Measurements from ENCODE around the gene CACTIN. TPM values are rescaled to one million over a fixed set of nuclear protein-coding genes. Genes with fewer than 3 reads are reported as not detected.

The CACTIN gene
- total RNA-seq, 1 donor from 2014 or later, result 26.7 TPM

DNA sequence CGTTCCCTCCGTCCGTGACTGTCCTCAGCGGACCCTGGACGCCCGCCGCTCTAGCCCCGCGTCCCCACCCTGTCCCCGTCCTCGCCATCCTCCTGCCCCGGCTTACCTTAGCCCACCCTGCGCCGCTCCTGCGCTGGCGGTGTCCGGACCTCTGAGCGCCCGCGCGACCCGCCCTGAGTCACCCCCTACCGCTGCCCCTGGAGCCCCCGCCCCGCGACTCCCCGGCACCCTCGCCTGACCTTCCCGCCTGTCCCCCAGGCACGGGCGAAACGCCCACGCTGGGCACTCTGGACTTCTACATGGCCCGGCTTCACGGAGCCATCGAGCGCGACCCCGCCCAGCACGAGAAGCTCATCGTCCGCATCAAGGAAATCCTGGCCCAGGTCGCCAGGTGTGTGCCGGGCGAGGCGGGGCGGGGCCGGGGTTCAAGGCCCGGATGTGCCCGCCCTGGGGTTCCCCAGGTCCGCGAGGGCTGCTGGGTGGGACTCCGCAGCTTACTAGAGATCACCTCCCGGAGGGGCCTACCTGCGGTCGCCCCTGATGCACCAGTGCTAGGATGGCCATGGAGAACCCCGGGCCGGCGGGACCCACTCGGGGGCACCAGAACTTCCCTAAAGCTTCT lies 48.8 kb downstream of the CACTIN start:
- Histone ChIP-seq H3K4me3 (ENCODE audit: insufficient read depth, low read depth, low read length) (no peak overlapping the region), H3K27ac (ENCODE audit: low read depth, low read length) (no peak overlapping the region), H2AFZ (ENCODE audit: low read depth, low read length) (no peak overlapping the region), H3K4me2 (ENCODE audit: low read length) (no peak overlapping the region), H3K36me3 (ENCODE audit: insufficient read depth, low read length) (peaks cover 3% of the 10 kb centered on the region), H3K4me1 (ENCODE audit: insufficient read depth, low read length) (peaks cover 24% of the 10 kb centered on the region), H4K20me1 (ENCODE audit: insufficient read depth, low read length) (peaks cover 18% of the 10 kb centered on the region), H3K9ac (ENCODE audit: low read length) (no peak overlapping the region), H3K27me3 (ENCODE audit: insufficient read depth, low read length) (no peaks in the 10 kb centered on the region), H3K79me2 (ENCODE audit: insufficient read depth, low read length) (peaks cover 6% of the 10 kb centered on the region), H3K9me3 (ENCODE audit: insufficient read depth, low read depth, low read length) (no peaks in the 10 kb centered on the region)
- peaks cover 2% of the 10 kb centered on the region for H3K9me3 Mint-ChIP-seq (ENCODE audit: unreplicated experiment)
- TF ChIP-seq, protein P1, sequence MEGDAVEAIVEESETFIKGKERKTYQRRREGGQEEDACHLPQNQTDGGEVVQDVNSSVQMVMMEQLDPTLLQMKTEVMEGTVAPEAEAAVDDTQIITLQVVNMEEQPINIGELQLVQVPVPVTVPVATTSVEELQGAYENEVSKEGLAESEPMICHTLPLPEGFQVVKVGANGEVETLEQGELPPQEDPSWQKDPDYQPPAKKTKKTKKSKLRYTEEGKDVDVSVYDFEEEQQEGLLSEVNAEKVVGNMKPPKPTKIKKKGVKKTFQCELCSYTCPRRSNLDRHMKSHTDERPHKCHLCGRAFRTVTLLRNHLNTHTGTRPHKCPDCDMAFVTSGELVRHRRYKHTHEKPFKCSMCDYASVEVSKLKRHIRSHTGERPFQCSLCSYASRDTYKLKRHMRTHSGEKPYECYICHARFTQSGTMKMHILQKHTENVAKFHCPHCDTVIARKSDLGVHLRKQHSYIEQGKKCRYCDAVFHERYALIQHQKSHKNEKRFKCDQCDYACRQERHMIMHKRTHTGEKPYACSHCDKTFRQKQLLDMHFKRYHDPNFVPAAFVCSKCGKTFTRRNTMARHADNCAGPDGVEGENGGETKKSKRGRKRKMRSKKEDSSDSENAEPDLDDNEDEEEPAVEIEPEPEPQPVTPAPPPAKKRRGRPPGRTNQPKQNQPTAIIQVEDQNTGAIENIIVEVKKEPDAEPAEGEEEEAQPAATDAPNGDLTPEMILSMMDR (IDR thresholded peaks at IDR 0.05; ENCODE audit: insufficient read depth, low read depth, low read length), result no peak
- no peak for TF ChIP-seq EZH2 (IDR thresholded peaks at IDR 0.05; ENCODE audit: insufficient read depth, low read length)
- H3K27ac Mint-ChIP-seq (ENCODE audit: unreplicated experiment), result no peak overlapping the region
- peaks cover 7% of the 10 kb centered on the region for H3K27me3 Mint-ChIP-seq (ENCODE audit: low read depth, unreplicated experiment)
- peaks cover 15% of the 10 kb centered on the region for H3K4me1 Mint-ChIP-seq (ENCODE audit: low read depth, unreplicated experiment)
- FAIRE-seq (no peak), DNase-seq (ENCODE audit: low read depth) (no peak)
- no peak overlapping the region for H3K4me3 Mint-ChIP-seq (ENCODE audit: unreplicated experiment)
- H3K36me3 Mint-ChIP-seq (ENCODE audit: low read depth, unreplicated experiment), result peaks cover 10% of the 10 kb centered on the region

DNA sequence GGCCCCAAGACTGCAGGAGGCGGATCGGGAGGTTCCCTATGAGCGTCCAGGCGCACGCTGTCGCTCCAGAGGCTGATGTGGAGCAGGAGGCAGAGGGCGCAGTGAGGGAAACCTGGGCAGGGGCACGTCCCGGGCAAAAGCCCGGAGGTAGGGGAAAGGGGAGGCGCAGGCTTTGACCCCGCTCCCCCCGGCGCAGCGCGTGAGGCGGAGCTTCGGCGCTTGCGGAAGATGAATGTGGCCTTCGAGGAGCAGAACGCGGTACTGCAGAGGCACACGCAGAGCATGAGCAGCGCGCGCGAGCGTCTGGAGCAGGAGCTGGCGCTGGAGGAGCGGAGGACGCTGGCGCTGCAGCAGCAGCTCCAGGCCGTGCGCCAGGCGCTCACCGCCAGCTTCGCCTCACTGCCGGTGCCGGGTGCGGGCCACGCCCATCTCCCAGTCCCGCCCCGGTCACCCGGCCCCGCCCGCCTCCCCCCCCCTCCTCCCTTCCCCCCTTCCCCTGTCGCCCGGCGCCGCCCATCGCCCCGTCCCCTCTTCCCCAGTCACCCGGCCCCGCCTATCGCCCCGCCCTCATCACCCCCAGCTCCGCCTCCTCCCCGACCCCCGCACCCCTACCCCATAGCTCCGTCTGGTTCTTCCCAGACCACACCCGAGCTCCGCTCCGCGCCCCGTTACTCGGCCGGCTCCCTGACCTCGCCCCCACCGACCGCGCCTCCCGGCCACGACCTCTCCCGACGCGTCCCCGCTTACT lies 49.7 kb downstream of the CACTIN start:
- Mint-ChIP-seq H3K4me3 (ENCODE audit: unreplicated experiment) (peak overlapping the region; percentile 62), H3K27me3 (ENCODE audit: low read depth, unreplicated experiment) (peaks cover 7% of the 10 kb centered on the region), H3K9me3 (ENCODE audit: unreplicated experiment) (peaks cover 2% of the 10 kb centered on the region), H3K36me3 (ENCODE audit: low read depth, unreplicated experiment) (peaks cover 10% of the 10 kb centered on the region), H3K27ac (ENCODE audit: unreplicated experiment) (no peak overlapping the region), H3K4me1 (ENCODE audit: low read depth, unreplicated experiment) (peaks cover 15% of the 10 kb centered on the region)
- TF ChIP-seq EZH2 (IDR thresholded peaks at IDR 0.05; ENCODE audit: insufficient read depth, low read length), result no peak
- TF ChIP-seq, protein P1 (IDR thresholded peaks at IDR 0.05; ENCODE audit: insufficient read depth, low read depth, low read length), result no peak
- peak overlapping the region; percentile 7 for H3K9ac ChIP-seq (ENCODE audit: low read length)
- no peak overlapping the region for H3K4me3 ChIP-seq (ENCODE audit: insufficient read depth, low read depth, low read length)
- H3K4me1 ChIP-seq (ENCODE audit: insufficient read depth, low read length), result peaks cover 29% of the 10 kb centered on the region
- FAIRE-seq, result no peak
- H3K36me3 ChIP-seq (ENCODE audit: insufficient read depth, low read length), result peaks cover 3% of the 10 kb centered on the region
- H2AFZ ChIP-seq (ENCODE audit: low read depth, low read length), result no peak overlapping the region
- peak overlapping the region; percentile 73 for H3K4me2 ChIP-seq (ENCODE audit: low read length)
- H3K27me3 ChIP-seq (ENCODE audit: insufficient read depth, low read length), result no peaks in the 10 kb centered on the region
- DNase-seq (ENCODE audit: low read depth), result peak; percentile 56
- peaks cover 18% of the 10 kb centered on the region for H4K20me1 ChIP-seq (ENCODE audit: insufficient read depth, low read length)
- H3K9me3 ChIP-seq (ENCODE audit: insufficient read depth, low read depth, low read length), result no peaks in the 10 kb centered on the region
- peaks cover 6% of the 10 kb centered on the region for H3K79me2 ChIP-seq (ENCODE audit: insufficient read depth, low read length)
- no peak overlapping the region for H3K27ac ChIP-seq (ENCODE audit: low read depth, low read length)

Data from astrocyte (in vitro differentiated cells and primary cell).